H4 (cell line): ENCODE data around the gene SNX3. TPM values are rescaled to one million over a fixed set of nuclear protein-coding genes. Genes with fewer than 3 reads are reported as not detected.
A peak's percentile ranks its signal among the peaks of the same experiment; 100 is the strongest.

ENCODE experiments used
- DNase-seq: peaks from one replicate; pipeline ENCODE4 v3.0.0-alpha.2; 2015; ENCODE audit warnings: low spot score
- total RNA-seq: library from RNA; depleted of rRNA; stranded (reverse); fragments of >200 nt; shearing (Covaris generic); gene quantifications from 2 replicates; pipeline ENCODE4 v1.2.3, GENCODE V29; 2014

The SNX3 gene
- total RNA-seq, 1 experiment from 2014 or later, result 121 TPM

DNA sequence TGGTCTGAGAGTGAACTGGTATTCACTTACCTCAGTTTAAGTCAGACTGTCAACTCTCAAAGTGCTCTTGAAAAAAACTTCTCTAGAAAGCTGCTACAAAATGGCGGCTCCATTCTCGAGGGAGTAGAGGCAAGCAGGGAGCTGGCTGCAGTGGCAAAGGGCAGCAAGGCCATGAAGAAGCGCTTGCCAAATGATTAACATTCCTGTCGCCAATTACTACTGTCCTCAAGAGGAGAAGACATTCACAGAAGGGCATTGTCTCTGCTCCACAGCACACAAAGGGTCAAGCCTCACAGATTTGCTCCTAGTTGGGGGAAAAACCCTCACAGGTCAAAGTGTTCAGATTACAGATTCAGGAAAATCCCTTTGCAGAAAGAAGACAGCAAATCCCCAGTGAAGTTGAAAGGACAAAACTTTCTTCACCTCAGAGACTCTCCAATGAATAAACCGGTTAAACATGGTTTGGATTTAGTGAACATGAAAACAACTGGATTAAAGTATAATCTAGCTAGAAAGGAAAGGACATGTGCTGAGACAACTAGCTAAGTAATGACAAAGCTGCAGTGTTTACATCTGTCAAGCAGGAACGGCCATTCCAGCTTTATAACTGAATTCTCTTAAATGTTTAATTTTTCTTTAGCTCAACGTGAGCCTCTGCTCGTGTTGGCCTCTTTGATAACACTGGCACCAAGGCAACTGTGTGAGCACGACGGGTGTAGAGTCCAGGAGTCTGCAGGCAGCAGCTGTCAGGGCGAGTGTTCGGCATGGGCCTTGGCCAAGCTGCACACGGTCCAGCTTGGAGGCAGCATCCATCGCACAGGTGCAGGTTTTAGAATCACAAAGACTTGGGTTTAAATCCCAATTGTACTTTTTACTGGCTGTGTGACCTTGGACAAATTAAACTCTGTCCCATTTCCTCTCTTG is 57.4 kb downstream of the SNX3 start:
- DNase-seq, result no peak

DNA sequence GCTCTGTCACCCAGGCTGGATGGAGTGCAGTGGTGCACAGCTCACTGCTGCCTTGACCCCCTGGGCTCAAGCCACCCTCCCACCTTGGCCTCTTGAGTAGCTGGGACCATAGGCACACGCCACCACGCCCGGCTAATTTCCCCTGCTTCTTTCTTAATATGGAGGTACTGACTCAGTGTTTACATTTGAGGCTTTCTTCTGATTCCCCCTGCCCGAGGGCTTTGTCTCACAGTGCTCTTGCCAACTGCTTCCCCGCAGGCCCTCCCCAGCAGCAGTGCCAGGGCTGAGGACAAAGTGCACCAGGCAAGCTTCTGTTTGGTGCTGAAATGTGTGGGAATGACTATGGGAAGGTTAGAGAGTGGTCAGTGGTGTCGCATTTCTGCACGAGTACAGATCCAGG is 60.2 kb downstream of the SNX3 start:
- DNase-seq, result peak; percentile 82

DNA sequence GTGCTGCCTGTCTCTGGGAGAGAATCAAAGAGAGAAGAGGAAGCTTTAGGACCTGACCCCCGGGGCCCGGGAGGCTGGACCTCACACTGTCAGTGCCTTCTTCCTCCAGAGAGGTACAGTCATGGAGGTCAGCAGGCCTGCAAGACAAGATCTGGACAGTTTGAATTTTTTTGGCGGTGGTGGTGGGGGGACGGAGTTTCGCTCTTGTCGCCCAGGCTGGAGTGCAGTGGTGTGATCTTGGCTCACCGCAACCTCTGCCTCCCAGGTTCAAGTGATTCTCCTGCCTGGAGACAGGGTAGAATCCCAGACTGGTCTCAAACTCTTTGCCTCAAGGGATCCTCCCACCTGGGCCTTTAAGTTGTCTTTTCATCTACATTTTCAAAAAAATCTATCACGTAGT is 60.7 kb downstream of the SNX3 start:
- no peak for DNase-seq

DNA sequence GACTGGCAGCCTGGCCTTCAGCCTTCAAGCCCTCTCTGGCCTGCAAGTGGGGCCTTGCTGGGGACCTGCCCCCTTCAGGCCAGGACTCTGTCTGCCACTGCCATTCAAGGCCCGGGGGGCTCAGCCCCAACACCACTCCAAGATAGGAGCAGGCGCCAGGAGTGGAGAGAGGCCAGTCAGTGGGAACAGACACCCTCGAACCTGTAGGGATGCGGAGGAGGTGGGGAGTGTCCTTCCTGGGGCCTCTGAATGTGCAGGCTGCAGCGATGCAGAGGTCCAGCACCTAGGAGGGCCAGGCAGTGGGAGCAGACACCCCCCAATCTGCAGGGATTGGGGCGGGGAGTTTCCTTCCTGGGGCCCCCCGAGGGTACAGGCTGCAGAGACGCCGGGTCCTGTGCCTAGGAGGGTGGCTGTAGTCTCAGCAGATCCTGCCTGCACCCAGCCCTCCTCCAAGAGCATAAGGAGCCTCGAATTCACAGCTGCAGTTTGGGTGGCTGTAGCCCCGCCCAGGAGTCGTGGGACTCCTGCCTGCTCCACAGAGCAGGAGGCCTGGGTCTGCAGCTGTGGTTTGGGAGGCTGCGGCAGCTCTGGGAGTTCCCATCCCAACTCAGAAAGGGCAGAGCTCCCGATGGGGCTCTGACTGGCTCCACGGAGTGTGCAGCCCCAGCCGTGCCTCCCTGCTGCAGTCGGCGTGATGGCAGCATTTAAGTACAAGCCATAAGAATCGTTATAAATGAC is 61.9 kb downstream of the SNX3 start:
- no peak for DNase-seq

DNA sequence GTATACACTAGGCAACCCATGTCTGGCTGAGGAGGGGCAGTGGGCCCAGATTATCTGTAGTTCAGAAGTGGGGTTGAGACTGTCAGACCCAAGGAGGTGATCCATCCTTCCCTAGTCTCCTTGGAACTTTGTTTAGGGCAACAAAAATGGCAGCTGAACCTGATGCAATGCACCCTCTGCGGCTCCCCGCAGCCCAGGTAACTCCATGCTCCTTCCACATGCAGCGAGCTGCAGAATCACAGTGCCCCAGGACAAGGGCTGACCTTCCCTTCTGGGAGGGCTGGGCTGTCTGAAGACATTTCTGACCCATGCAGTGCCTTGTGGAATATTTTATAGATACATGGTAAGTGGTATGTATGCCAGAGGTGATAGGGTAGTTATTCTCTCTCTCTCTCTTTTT is 65.6 kb downstream of the SNX3 start:
- no peak for DNase-seq

DNA sequence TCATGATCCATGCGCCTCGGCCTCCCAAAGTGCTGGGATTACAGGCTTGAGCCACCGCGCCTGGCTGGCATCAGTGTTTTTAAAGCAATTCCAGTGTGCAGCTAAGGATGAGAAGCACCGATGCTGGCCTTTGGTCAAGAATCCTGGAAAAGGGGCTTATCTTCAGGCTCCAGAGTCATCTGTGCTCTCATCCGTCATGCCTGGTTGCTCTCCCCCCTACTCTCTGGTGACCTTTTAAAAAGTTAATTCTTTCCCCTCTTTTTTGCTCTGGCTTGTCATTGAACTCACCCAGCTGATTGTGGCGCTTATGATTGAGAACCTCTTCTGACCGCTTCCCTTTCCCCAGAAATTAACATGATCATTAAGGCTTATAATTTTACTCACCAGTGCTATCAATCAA is 66.3 kb downstream of the SNX3 start:
- DNase-seq, result no peak

DNA sequence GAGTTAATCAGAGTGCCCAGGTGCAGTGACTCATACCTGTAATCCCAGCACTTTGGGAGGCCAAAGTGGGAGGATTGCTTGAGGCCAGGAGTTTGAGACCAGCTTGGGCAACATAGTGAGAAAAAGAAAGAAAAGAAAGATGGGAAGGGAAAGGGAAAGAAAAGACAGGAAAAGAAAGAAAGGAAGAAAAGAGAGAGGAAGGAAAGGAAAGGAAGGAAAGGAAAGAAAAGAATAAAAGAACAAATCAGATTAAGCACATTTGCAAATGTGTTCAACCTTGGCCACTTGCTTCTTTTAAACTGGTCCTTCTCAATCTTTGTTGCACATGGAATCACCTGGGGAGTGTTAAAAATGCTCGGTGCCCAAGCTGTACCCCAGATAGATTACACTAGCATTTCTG is 67.0 kb downstream of the SNX3 start:
- DNase-seq, result no peak

DNA sequence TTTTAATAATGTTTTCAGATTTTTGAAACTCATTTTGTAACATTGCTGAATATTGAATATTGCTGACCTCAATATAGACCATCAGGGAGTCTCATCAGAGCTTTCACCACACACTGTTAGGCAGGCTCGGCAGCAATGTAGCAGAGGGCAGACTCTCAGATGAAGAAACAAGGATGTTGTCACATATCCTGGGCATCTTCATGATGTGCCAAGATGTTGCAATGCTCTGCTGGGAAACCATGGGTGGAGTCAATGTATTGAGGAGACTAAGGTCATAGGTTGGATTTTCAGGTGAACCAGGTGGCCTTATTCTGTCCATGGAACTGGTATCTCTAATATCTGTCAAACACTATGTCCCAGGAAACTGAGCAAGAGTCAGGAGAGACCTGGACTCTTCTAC is 67.7 kb downstream of the SNX3 start:
- DNase-seq, result no peak

DNA sequence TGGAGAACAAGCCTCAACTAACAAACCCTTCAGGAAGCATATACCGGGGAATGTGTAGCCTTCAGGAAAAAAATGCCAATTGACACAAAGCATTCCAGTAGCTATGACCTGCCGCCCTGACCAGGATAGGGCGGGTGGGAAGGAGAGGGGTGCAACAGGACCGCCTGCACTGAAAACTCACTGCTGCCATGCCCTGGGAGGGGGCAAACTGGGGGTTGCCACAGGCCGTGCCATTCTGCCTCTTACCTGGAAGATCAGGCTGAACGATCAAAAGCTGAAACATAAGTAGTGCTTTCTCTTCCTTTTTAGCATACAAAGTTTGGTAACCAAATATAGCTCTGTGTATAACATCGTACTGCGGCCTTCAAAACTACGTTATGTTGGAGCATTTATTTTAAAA is 73.3 kb downstream of the SNX3 start:
- DNase-seq, result no peak

DNA sequence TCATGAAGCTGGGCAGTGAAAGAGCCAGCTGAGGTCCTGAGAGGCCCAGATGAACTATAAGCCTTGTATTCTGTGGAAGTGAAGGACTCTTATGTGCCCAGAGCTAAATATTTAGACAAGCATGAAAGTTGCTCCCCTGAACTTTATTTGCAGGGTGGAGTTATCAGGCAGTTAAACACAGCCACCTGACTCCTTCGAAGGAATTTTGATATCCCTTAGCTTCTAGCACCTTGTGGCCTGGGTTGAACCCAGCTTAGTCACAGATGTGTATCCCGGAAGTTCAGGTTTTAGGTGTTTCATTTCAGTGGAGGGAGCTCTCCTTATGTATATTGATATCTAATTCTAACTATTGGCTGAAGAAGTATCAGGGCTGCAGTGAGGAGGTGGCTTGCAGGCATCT is 74.6 kb downstream of the SNX3 start:
- no peak for DNase-seq

DNA sequence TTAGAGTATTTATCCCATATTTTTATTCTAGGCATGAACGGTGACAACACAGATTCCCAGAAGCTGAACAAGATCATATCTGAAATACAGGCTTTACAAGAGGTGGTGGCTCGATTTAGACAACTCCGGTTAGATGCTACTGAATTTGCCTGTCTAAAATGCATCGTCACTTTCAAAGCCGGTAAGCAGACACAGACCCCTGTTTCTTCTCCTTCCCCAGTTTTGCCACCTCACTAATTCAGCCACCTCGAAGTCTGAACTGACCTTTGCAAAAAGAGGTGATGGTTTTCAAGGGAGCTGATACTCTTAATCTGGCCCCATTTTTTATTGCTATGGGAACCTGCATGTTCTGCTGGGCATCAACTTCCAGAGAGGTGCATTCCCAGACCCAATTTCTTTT is 80.1 kb downstream of the SNX3 start:
- no peak for DNase-seq

DNA sequence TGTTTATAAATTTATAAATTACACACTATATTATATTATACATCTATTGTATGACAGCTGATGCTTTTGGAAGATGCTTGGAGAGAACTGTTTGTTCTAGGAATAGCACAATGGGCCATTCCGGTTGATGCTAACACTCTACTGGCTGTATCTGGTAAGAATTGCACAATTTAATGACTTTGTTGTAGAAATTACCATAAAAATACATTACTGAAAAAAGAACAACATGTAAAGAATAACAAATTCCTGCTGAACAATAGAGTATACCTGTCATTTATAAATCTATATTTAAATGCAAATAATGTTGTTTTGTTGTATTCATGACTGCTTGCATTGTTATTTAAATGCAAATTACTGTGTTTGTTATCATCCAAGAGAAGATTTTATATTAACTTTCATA is 80.6 kb downstream of the SNX3 start:
- DNase-seq, result no peak

DNA sequence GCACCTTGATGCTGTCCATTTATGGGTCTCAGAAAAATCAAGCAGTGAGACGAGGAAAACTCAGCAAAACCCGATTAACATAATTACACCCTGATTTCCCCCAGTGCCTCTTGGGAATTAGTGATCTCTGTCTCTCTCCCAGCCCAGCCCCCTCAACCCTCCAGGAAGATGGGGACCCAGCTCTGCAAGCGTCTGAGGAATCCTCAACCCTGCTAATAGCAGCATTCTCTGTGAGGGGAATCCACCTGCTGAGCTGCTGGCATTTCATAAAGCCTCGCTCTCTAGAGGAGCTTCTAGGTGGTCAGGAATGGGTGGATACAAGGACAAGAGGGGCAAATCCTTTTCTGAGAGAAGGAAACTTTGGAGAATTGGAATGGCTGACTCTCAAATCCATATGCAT is 81.1 kb downstream of the SNX3 start:
- DNase-seq, result no peak

DNA sequence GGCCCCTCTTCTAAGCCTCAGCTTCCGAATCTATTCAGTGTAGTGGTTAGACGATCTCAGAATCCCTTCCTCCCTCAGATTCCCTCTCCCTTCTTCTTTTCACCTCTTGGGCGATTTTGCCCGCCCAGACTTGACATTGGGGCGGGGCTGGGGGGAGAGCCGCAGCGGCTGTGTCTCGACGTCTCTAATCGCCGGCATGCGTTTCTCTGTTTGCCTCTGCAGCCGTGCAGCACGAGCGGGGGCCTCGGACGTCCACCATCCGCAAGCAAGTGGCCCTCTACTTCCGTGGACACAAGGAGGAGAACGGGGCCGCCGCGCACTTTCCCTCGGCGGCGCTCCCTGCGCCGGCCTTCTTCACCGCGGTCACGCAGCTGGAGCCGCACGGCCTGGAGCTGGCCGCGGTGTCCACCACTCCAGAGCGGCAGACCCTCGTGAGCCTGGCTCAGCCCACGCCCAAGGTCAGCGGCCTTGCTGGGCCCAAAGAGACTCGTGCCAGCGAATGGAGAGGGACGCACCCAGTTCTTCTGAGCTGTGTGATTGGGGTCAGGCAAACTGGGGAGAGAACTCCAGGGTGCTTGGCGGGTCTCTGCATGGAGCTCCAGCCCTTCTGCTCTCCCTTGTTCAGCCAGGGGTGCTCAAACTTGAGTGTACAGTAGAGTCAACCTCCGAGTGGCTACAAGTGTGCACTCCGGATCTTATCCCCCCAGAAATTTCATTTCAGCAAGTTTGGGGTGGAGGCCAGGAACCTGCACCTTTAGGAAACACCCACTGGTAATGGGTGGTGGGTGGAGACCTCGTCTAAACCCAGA is 84.4 kb downstream of the SNX3 start:
- DNase-seq, result no peak

DNA sequence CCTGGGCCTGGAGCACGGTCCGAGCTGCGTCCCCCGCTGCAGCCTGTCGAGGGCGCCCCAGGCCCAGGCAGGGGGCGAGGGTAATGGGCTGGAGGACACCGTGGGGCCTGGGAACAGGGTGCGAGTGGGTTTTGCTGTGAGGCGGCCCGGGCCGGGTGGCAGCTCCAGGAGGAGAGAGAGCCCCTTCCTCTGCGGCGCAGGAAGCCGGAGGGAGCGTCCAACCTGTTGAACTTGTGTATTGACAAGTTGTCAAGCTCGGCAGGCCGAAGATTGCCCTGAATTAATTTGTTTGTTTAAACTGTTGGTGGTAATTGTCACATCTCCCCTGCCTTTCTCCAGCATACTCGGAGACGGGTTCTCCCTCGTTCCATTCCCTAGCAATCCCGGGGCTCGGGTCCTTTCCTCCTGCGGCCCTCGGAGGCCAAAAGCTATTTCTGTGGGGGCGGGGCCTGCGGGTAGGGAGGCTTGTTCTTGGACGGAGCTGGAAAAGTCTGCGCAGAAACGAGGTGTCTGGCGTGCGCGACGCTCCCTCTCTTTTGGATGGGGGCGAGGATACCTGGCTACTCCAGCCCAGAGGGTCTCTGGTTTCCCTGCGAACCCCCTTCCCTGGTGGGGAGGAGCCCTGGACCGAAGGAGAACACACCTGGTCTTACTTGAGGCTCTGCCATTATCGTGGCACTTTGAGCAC is 85.1 kb downstream of the SNX3 start:
- DNase-seq, result no peak

DNA sequence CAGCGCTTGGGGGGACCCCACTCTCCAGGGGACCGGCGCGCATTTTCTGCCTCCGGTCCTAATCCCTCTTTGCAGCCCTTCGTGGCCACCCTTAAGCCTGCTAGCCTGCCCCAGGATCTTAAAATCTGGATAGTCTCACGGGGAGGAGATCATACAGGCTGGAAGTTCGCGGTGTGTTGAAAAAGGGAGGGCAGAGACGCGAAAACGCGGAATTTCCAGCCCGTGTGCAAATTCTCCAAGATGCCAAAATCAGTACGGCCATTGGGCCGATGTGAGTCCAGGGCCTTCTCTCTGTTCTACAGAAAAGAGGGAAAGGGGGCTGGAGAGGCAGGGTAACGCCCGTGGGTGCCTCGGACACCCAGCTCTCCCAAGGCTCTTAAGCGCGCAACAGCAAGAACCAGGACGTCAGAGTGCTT is 85.7 kb downstream of the SNX3 start:
- no peak for DNase-seq

DNA sequence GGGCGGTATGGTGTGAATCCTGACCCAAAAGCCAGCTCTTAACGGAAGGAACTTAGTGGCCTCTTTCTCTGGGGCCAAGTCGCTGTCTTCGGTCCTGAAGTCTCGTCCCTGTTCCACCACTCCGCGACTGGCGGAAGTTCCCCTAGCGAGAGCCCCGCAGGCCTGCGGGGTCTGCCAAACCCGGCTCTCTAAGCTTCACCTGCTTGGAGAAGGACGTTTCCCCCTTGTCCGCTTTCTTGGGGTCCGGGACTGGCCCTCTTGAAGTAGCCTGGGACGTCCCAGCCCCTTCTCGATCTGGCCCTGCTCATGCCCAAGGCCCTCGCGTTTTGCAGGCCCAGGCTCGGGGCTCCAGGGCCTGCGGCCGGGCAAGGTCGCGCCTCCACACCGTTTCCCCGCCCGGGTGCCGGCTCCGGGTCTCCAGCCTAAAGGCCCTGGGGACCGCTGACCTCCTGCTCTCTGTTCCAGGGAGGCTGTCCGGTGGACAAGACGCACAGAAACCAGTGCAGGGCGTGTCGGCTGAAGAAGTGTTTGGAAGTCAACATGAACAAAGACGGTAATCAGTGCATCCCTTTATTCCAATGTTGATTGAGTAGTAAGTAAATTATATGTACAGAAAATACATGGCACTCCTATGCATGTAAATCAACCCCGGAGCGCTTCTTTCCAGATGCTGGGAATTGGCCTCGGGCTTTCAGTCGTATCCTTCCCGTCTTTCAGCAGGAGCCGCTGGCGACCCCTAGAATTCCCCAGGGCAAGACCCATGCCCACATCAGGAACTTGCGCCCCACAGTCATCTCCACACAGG is 86.3 kb downstream of the SNX3 start:
- no peak for DNase-seq

DNA sequence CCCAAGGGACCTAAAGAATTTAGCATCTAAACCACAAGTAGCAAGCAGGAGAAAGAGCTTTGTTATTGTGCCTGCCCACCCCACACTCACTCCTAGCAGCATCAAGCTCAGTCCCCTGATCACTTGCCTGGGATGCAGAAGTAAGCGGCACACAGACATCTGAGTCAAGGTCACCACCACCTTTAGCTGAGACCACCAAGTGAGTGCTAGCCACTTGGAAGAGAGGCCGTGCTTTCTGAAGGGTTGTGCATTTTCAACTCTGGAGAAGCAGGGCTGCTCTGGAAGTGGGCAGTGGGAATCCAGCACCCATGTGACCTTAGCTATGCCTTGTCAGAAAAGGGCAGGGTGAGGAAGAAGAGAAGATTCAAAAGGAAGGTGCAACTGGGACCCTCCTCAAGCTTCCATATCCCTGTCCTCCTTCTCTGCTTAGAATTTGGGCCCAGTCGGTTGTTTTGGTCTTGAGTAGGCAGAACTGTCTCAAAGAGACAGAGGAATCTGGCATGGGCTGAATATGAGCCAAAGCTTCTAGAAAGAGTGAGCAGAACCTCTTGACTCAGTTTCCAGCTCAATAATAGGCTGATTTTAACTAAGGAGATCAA is 88.8 kb downstream of the SNX3 start:
- DNase-seq, result no peak

DNA sequence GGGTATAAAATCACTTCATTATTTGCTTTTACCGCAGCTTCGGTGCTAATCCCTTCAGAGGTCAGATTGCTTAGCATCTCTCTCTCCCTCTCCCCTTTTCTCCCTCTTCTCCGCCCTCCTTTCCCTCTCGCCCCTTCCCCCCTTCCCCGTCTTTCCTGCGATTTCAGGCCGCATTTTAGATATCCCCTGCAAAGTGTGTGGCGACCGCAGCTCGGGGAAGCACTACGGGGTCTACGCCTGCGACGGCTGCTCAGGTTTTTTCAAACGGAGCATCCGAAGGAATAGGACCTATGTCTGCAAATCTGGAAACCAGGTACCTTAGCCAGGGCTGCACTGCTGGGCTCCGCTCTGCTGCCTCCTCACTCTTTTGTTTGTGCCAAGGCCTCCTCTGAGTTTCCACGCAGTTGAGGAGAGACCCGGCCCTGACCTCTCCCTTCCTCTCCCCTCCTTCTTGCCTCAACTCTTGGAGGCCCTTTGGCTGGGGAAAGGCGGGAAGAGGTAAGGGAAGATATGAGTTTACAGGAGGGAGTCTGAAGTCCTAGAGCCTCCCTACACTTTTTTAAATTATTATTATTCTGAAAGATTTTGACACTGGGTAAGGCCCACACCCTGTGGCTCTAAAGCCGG is 89.4 kb downstream of the SNX3 start:
- DNase-seq, result no peak
